Panc1 (cell line): Measurements from ENCODE around the gene RALA. TPM values are rescaled to one million over a fixed set of nuclear protein-coding genes. Genes with fewer than 3 reads are reported as not detected.

Experiments used
- ATAC-seq: fragments of 200-7000 bp; cut with Tn5 transposase; 2 replicates; pipeline ENCODE4 v1.9.1; 2020; ENCODE audit warnings: mild to moderate bottlenecking, moderate library complexity
- BruUV-seq: library from RNA; stranded (reverse); fragments of 400-500 nt; replicated peaks from 2 replicates; lab custom pipeline; 2021; lab: Mats Ljungman, UMichigan
- CTCF ChIA-PET: fragments of 300-600 bp; sonication (Branson Sonifier 250); formaldehyde crosslinking; loops from one replicate; lab custom pipeline; 2022; ENCODE audit warnings: antibody characterized with exemption; lab: Charles Lee
- POLR2A ChIA-PET: fragments of 300-600 bp; sonication (Branson Sonifier 250); formaldehyde crosslinking; loops from one replicate; lab custom pipeline; 2022; ENCODE audit warnings: antibody characterized with exemption; lab: Charles Lee
- DNase-seq: peaks from one replicate; pipeline ENCODE4 v3.0.0-alpha.2; 2010; ENCODE audit warnings: low read depth, low spot score
- H3K27ac ChIP-seq: 2 replicates; pipeline ENCODE4 v1.5.1; 2011; ENCODE audit warnings: mild to moderate bottlenecking, low read length, inconsistent platforms
- H3K27me3 ChIP-seq: fragments of 200-500 bp; sonication (Bioruptor generic); 2 replicates; pipeline ENCODE4 v1.6.0; 2014; ENCODE audit warnings: low read length, inconsistent platforms; ENCODE audit not compliant: control insufficient read depth, insufficient read depth
- H3K36me3 ChIP-seq: fragments of 200-500 bp; sonication (Bioruptor generic); 2 replicates; pipeline ENCODE4 v1.5.1; 2014; ENCODE audit warnings: inconsistent platforms, mild to moderate bottlenecking, low read length, moderate library complexity; ENCODE audit not compliant: control insufficient read depth, insufficient read depth
- H3K4me1 ChIP-seq: 2 replicates; pipeline ENCODE4 v1.5.1; 2011; ENCODE audit warnings: inconsistent platforms, mild to moderate bottlenecking, low read length, moderate library complexity; ENCODE audit not compliant: control insufficient read depth, insufficient read depth
- H3K4me3 ChIP-seq, 2 experiments: 2 replicates each; pipeline ENCODE4 v1.5.1; 2011 to 2012; ENCODE audit warnings: low read depth in 2 of 2, low read length in 2 of 2, mild to moderate bottlenecking in 2 of 2, inconsistent platforms in 1 of 2, moderate library complexity in 1 of 2
- H3K9me3 ChIP-seq: fragments of 200-500 bp; sonication (Bioruptor generic); 2 replicates; pipeline ENCODE4 v1.5.1; 2014; ENCODE audit warnings: low read depth, mild to moderate bottlenecking, inconsistent platforms, low read length, moderate library complexity; ENCODE audit not compliant: control insufficient read depth, insufficient read depth
- CTCF ChIP-seq: fragments of 450-650 bp; IDR thresholded peaks from 2 replicates; pipeline ENCODE4 v1.5.1; 2017; ENCODE audit warnings: mild to moderate bottlenecking
- POLR2AphosphoS5 ChIP-seq: IDR thresholded peaks from 2 replicates; pipeline ENCODE4 v1.6.1; 2012; ENCODE audit warnings: mild to moderate bottlenecking, low read depth, low read length, moderate library complexity
- REST ChIP-seq, 2 experiments: IDR thresholded peaks; 2 replicates each; pipeline ENCODE4 v1.6.1; 2011 to 2012; ENCODE audit warnings: low read depth in 2 of 2, control low read depth in 1 of 2, low read length in 1 of 2, mild to moderate bottlenecking in 1 of 2, moderate library complexity in 1 of 2; ENCODE audit not compliant: insufficient read depth in 1 of 2
- SIN3A ChIP-seq: IDR thresholded peaks from 2 replicates; pipeline ENCODE4 v1.6.1; 2012; ENCODE audit warnings: low read depth, mild to moderate bottlenecking, low read length, moderate library complexity, borderline replicate concordance; ENCODE audit not compliant: insufficient read depth
- TCF7L2 ChIP-seq: IDR thresholded peaks from 2 replicates; pipeline ENCODE4 v1.6.1; 2011; ENCODE audit warnings: mild to moderate bottlenecking, low read depth, low read length, inconsistent platforms
- in situ Hi-C: cut with HindIII; loops from 2 replicates; pipeline ENCODE4 v1.10.0; 2016; ENCODE audit warnings: low sequenced_read_pairs, low pct_unique_long_range_greater_than_20kb
- intact Hi-C: fragments of 100-400 bp; cut with micrococcal nuclease; formaldehyde crosslinking; loops from one replicate; pipeline ENCODE4 v1.10.0; 2022; ENCODE audit not compliant: unreplicated experiment
- total RNA-seq: library from RNA; stranded (reverse); gene quantifications from one replicate; pipeline ENCODE4 v1.2.1, GENCODE V29; 2021; ENCODE audit not compliant: unreplicated experiment

RALA gene
- total RNA-seq, 1 experiment from 2014 or later = 34.3 TPM

- H3K27ac ChIP-seq = no peak overlapping the region
- CTCF ChIA-PET = no interaction called here
- ATAC-seq (no peak), DNase-seq (no peak)
- H3K4me3 ChIP-seq = no peak overlapping the region
- BruUV-seq = no TSS peak
- no peaks in the 10 kb centered on the region for H3K27me3 ChIP-seq
- intact Hi-C loops = no loop called here
- no peak for TF ChIP-seq TCF7L2
- no peak for TF ChIP-seq CTCF
- no peak for TF ChIP-seq REST (IDR thresholded peaks at IDR 0.05; ENCODE audit: insufficient read depth in 1 of 2, low read depth in 2 of 2, low read length in 1 of 2)
- TF ChIP-seq POLR2AphosphoS5 = no peak
- TF ChIP-seq SIN3A = no peak
- H3K4me1 ChIP-seq = no peaks in the 10 kb centered on the region
- POLR2A ChIA-PET = no interaction called here
- H3K36me3 ChIP-seq = no peaks in the 10 kb centered on the region
- H3K9me3 ChIP-seq = no peaks in the 10 kb centered on the region
- in situ Hi-C loops = no loop called here
Measured at GRCh38 chr7:39702133-39702532, 78.8 kb downstream of the RALA start.

DNA sequence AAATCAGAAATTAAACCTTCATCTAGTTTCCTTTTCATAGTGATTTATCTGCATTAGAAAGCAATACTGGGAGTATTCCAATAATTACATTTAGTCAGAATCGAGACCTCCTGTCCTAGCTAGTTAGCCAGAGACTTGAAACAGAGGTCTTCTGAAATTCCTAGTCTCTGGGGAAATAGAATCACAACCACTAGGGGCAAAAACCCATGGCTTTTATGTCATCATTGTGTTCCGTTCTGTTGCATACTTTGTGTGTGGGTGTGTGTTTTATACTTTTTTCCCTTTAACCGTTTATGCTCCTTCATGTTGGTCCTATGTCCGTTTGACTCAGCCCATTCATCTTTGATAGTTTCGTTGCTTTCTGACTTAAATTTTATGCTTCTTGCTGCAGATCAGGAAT, 79.8 kb downstream of the RALA start:
- ATAC-seq (no peak), DNase-seq (no peak)
- no peaks in the 10 kb centered on the region for H3K4me1 ChIP-seq
- H3K27me3 ChIP-seq = no peaks in the 10 kb centered on the region
- BruUV-seq = no TSS peak
- CTCF ChIA-PET = no interaction called here
- no peak overlapping the region for H3K27ac ChIP-seq
- no peaks in the 10 kb centered on the region for H3K9me3 ChIP-seq
- in situ Hi-C loops = no loop called here
- TF ChIP-seq SIN3A = no peak
- TF ChIP-seq CTCF = peak; percentile 25; the same call in 1 of the 2 replicates
- no peak for TF ChIP-seq TCF7L2
- no peak for TF ChIP-seq REST (IDR thresholded peaks at IDR 0.05; ENCODE audit: insufficient read depth in 1 of 2, low read depth in 2 of 2, low read length in 1 of 2)
- no peak for TF ChIP-seq POLR2AphosphoS5
- POLR2A ChIA-PET = interaction anchor here (0.5 kb wide), 1 partner anchor 19 kb away, joined by 4 read pairs; no protein-coding TSS in a partner anchor
- no peaks in the 10 kb centered on the region for H3K36me3 ChIP-seq
- no peak overlapping the region for H3K4me3 ChIP-seq
- intact Hi-C loops = no loop called here
